ENCODE measurements around the gene HDGFL2.

Gene HDGFL2

DNA sequence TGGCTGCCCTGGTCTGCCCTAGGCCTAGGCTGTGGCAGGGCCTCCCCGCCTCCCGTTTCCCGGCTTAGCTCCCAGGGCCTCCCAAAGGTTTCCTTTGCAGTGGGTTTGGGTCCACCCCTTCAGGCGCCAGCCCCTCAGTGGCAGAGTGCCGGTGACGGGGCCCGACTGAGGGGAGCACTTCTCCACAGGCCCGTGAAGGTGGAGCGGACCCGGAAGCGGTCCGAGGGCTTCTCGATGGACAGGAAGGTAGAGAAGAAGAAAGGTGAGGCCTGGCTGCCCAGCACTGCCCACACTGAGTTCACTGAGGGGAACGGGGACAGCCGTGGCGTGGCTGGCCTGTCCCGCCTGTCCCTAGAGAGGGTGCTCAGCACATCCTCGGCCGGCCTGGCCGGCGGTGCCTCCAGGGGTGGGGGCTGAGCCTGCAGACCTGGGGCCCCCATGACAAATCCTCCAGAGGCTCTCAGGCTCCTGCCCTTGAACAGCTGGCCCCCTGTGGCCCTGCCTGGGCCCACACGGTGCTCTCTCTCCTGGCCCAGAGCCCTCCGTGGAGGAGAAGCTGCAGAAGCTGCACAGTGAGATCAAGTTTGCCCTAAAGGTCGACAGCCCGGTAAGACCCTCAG is 25.8 kb downstream of the HDGFL2 start:
- DNase-seq (ENCODE audit: low read depth, low spot score): no peak

DNA sequence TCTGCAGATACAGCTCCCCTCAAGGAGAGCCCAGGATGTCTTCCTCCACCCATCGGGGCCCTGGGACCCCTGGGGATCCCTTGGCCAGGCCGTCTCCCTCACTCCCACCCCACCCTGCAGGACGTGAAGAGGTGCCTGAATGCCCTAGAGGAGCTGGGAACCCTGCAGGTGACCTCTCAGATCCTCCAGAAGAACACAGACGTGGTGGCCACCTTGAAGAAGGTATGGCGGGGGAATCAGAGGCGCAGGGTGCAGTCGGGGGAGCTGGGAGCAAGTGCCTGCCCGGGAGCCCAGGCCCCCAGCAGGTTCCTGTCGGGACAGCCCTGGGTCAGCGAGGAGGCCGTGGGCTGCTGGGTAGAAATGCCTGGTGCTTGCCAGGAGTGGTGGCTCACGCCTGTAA is 26.6 kb downstream of the HDGFL2 start:
- no peak for DNase-seq (ENCODE audit: low read depth, low spot score)

GRCh38 chr19:4499318-4499717 is 27.2 kb downstream of the HDGFL2 start:
- no peak for DNase-seq (ENCODE audit: low read depth, low spot score)

DNA sequence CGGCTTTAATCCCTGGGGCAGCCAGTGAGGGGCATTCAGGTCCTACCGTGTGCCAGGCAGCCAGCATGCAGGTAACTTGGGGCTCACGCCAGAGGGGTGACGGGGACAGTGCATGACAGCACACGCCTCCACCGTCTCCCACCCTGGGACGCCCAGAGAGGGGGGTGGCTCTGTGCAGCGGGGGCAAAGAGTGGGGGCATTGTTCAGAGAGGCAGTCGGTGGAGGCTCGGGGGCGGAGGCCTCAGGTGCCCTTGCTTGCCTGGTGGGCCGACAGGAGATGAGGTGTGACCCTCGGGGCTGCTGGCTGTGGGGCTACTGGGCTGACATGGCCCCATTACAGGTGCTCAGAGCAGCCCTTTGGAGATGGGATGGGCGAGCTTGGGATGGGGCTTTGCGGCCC is 27.8 kb downstream of the HDGFL2 start:
- DNase-seq (ENCODE audit: low read depth, low spot score): no peak

- DNase-seq (ENCODE audit: low read depth, low spot score): no peak
These were observed 28.9 kb downstream of the HDGFL2 start for GRCh38 chr19:4500841-4501591.

DNA sequence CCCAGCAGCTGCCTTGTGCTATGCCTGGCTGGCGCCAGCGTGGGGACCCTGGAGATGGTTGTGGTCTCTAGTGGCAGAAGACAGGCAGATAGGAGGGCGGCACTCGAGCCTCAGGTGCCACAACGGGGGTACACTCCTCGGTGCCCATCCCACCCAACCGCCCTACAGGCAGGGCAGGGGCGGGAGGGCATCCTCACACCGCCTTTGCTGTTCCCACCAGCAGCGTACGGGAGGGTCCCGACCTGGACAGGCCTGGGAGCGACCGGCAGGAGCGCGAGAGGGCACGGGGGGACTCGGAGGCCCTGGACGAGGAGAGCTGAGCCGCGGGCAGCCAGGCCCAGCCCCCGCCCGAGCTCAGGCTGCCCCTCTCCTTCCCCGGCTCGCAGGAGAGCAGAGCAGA is 29.6 kb downstream of the HDGFL2 start:
- no peak for DNase-seq (ENCODE audit: low read depth, low spot score)

GRCh38 chr19:4502282-4503131 is 30.4 kb downstream of the HDGFL2 start:
- no peak for DNase-seq (ENCODE audit: low read depth, low spot score)

DNA sequence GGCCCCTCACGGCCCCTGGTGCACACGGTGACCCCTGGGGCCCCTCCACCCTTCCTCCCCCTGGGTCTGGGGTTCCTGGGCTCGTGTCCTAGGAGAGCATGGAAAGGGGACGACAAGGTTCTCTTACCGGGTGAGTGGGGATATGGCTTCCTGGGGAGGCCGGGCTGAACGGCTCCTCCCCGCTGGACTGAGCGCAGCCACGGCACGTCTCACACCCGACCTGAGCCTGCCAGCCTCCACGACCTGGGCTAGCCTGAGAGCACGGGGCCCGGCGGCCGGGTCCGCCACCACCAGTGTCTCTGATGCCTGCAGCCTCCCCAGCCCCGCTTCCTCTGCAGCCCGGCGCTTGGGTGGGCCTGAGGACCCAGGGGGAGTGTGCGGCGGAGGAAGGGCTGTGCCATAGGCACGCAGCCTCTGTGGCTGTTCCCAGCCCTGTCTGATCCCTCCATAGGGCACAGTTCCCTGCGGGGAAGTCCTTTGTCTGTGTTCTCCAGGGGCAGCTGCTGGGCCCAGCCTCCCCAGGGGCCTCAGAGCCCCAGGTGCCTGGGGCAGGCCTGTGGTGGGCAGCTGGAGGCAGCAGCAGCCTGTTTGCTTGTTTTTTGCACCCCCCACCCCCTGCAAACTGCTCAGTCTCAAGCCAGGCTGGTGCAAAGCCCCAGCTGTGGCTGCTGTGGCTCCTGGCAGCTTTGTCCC is 31.2 kb downstream of the HDGFL2 start:
- no peak for DNase-seq (ENCODE audit: low read depth, low spot score)

GRCh38 chr19:4503825-4504170 is 31.7 kb downstream of the HDGFL2 start:
- no peak for DNase-seq (ENCODE audit: low read depth, low spot score)

DNA sequence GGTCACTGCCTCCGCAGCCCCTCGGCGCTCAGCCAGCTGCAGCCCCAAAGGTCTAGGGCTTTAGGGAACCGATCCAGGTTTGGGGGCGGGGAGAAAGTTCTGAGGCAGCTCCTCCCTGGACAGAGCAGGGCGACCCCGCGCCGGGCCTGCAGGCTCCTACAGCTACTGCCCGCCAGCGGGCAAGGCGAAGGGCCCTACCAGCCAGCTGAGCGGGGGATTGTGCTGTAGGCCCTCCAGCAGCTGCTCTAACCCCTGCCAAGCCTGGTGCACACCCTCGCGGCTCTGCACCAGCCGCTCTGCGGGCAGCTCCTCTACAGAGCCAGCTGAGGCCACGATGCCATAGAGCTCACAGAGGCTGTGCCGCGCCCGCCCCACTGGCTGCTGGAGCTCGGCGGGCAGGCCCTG is 32.2 kb downstream of the HDGFL2 start:
- DNase-seq (ENCODE audit: low read depth, low spot score): no peak

DNA sequence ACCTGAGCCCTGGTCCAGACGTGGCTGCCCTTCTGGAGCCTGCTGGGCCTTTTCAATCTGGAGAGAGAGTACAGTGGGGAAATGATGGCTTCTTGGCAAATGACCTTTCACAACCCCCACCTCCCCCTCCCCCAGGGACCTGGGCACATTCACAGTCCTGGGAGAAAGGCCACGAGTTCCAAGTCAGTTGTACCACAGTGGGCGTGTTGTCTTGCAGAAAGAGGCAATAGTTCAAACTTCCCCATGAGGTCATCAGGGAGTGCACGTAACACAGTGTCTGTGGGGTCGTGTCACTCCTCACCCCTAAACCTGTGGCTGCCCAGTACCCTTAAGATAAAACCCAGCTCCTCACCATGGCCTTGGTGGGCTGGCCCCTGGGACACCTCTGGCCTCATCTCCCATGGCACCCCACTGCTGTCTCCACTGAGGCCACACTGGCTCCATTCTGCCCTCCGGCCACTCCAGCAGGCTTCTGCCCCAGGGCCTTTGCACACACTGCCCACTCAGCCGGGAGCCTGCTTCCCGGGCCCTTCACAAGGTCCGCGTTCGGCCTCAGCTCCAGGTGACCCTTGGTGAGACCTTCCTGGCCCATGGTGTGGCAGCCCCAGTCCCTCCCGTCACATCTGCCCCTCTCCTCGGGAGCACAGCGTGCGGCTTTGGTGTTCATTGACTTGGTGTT is 32.9 kb downstream of the HDGFL2 start:
- no peak for DNase-seq (ENCODE audit: low read depth, low spot score)

DNA sequence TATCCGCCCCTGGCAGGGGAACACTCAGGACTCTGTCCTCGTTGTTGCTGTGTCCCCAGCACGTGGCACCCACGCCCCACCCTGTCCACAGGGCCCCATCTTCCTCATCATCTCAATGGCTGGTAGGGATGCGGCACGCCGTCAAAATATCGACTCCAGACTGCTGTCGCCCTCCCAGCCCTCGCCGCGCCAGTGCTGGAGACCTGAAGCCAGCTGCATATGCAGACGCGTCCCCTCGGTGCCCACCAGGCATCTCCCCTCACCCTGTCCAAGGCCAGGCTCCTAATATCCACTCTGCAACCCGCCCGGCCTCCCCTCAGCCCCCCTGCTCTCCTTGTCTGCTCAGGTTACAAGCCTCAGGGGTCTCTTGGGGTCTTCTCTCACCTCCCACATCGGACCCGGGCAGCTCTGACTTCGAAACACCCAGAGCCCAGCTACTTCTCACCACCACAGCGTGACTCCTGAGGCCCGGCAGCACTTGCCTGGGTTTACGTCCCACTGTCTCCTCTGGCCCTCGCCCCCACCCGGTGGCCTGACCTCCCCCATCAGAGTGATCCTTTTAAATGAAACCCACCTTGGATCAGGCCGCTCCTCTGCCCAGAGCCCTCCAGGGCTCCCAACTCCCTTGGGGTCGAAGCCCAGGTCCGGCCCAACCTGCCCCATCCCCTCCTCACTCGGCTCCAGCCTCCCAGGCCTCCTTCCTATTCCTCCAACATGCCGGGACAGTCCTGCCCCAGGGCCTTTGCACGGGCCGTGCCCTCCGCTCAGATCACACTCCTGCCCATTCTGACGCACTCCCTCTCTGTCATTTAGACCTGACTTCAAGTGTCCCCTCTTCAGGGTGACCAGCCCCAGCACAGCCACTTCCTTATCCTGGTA is 33.7 kb downstream of the HDGFL2 start:
- no peak for DNase-seq (ENCODE audit: low read depth, low spot score)

- no peak for DNase-seq (ENCODE audit: low read depth, low spot score)
These were observed 34.5 kb downstream of the HDGFL2 start for GRCh38 chr19:4506449-4507149.

DNA sequence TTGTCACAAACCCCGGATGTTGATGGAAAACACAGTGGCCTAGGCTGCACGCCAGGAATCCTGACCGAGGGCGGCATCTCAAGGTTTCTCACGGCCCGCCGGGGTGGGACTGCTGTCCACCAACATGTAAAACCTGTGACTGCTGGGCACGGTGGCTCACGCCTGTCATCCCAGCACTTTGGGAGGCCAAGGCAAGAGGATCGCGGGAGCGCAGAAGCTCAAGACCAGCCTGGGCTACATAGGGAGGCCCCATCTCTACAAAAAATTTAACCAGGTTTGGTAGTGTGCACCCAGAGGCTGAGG is 35.0 kb downstream of the HDGFL2 start:
- no peak for DNase-seq (ENCODE audit: low read depth, low spot score)

GRCh38 chr19:4507804-4508203 is 35.7 kb downstream of the HDGFL2 start:
- DNase-seq (ENCODE audit: low read depth, low spot score): no peak

DNA sequence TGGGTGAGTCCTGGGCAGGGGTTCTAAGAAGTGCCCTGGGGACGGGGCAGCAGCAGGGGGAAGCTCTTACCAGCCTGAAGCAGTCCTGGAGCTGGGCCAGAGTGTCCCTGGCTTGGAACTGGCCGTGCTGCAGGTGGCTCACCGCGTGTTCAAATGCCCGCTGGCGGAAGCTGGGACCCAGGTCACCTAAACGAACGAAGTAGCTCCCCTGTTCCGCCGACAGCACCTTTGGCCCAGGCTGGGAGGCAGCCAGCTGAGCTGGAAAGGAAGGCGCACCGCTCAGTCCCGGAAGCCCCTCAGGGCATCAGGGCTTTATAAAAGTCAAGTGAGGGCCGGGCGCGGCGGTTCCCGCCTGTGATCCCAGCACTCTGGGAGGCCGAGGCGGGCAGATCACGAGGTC is 36.6 kb downstream of the HDGFL2 start:
- peak; percentile 81 for DNase-seq (ENCODE audit: low read depth, low spot score)

DNA sequence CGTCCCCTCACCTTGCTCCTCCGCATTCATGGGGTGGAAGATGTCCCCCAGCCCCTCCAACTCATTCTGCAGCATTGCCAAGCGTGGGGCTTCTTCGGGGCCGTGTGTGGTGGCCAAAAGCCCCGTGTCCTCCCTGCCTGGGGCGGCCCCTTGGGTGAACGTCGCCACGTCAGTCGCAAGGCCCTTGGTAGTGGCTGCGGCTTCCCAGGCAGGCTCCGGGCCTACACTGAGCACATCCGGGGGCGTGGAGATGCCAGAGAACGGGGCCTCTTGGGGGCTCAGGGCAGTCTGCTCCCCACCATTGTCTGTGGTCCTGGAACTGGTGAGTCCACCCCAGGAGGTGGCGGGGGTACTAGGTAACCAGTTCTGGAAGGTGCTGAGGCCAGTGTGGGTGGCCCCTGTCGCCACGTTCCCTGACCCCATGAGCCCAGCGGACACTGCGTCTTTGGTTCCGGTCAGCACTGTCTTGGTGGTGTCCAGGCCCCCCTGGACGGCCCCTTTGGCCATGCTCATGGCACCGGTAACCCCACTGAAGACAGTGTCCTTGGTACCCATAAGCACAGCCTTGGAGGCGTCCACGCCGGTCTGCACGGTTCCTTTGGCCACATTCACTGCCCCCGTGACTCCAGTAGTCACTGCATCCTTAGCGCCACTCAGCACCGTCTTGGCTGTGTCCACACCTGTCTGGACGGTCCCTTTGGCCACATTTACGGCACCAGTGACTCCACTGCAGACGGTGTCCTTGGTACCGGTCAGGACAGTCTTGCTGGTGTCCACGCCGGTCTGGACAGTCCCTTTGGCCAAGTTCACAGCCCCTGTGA is 38.5 kb downstream of the HDGFL2 start:
- no peak for DNase-seq (ENCODE audit: low read depth, low spot score)

- DNase-seq (ENCODE audit: low read depth, low spot score): no peak
These were observed 39.4 kb downstream of the HDGFL2 start for GRCh38 chr19:4511300-4512054.

GRCh38 chr19:4512070-4512469 is 40.0 kb downstream of the HDGFL2 start:
- no peak for DNase-seq (ENCODE audit: low read depth, low spot score)
